Fibroblast of skin of right quadriceps (primary cell): ENCODE measurements around the gene XAGE1B.
"Not testable (repeated sequence)": the region's sequence is repeated elsewhere in the genome, so short reads cannot be mapped to it uniquely, and the experiment has no call there.

Experiments
- DNase-seq: peaks from one replicate; pipeline ENCODE4 v3.0.0-alpha.2; 2013

XAGE1B gene, protein sequence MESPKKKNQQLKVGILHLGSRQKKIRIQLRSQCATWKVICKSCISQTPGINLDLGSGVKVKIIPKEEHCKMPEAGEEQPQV

DNA sequence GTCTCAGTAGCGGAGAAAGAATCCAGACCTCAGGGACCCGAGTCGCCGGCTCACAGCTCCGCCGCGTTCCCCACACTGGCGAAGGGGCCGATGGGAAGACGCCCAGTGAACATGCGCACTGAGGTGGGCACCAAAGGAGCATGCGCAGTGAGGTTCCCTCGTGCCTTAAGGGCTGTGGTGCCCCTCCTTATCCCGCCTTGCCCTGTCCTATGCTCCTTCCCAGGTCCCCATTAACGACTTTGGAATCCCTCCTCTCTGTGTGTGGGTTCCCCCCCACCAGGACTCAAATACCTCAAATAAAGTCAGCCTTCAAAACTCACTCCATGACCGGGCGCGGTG, at the start of gene XAGE1B:
Gene XAGE1B (minus strand): TSS at position 77 of the 339 bp plus-strand sequence. CDS start 1,536 bp downstream, outside the sequence.
- not testable (repeated sequence) for DNase-seq

DNA sequence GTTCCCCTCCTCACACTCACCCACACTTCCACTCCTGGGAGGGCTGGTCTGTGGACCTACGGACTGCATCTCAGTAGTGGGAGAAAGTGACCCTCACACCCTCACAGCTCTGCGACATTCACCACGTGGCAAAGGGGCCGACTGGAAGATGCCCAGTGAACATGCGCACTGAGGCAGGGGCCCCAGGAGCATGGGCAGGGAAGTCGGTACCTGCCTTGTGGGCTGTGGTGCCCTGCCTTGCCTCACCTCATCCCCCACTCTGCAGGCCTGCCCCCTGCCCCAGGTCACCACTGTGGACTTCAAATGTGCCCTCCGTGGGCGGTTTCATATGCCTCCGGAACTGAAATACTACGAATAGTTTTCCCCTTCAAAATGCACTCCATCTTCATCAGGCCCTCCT, 46.2 kb upstream of the XAGE1B start:
- no peak for DNase-seq

DNA sequence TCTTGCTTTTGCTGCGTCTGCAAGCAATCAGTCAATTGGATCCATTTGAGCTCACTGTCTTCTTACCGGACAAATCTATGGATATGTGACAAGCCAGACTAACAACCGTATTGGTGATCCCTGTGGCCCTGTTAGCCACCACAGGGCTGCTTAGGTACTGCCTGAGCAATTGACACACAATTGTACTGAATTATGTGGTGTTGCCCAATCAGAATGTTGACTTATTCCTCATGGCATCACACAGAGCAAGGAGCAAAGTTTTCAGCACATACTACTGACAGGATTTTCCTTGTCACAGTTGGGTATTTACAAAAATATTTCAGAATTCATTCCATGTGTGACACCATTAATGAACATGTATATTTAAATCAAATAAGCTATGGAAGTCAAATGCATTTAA, 41.3 kb upstream of the XAGE1B start:
- no peak for DNase-seq

DNA sequence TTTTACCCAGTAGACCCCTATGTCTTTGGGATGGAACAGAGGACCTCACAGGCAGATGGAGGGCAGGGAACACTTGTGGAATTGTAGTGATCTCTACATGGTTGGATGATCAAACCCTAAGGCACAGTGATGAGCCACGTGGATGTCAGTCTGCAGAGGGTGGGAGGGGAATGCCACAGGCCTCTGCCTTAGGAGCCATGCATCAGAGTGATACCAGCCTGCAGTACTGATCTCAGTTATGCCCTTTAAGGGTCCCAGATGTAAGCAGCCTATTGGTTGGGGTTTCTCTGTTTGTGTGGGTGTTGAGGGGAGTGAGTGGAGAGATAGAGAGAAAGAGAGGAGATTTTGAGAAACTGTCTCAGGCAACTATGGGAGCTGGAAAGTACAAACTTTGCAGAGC, 39.9 kb upstream of the XAGE1B start:
- DNase-seq, result no peak

DNA sequence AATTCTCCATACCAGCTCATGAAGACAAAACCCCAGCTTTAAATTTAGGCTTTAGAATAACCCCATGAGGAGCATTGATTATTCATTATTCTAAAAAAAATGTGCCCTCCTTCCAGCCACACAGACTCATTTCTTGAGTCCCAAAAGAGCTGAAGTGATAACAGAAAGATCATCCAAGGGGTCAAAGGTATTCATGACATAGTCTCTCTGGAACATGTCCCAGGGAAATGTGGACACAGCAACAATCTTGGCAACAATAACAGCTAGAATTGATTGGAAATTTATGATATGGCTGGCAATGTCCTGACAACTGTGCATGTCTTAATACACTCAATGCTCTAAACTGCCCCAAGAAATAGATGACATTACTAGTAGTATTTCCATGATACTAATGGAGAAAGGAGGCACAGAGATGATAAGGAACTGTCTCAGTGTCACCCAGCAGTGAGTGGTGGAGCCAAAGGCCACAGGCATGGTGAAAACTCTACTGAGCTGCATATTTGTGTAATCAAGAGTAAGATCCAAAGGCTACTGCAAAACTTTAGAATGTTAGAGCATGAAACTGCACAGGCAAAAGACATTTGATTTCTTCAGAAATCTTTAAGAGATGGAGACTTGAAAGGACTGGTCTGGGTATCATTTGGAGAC, 37.3 kb upstream of the XAGE1B start:
- no peak for DNase-seq

DNA sequence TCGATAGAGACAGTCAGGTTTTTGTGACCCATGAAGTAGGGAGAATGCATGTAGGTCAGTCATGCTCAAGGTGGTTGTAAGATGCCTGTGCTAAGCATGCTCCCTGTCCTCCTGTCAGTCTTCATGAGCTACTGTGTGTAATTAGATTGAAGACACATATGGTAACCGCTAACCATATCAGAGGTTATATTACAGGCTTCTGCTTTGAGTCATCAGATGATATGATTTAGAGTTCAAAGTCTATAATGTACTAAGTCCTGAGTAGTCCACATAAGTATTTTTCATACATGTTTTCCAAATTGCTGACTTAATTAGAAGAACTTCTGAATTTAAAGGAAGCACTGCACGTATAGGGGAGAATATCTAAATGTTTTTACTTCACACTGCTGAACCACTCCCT, 31.9 kb upstream of the XAGE1B start:
- DNase-seq, result not testable (repeated sequence)

DNA sequence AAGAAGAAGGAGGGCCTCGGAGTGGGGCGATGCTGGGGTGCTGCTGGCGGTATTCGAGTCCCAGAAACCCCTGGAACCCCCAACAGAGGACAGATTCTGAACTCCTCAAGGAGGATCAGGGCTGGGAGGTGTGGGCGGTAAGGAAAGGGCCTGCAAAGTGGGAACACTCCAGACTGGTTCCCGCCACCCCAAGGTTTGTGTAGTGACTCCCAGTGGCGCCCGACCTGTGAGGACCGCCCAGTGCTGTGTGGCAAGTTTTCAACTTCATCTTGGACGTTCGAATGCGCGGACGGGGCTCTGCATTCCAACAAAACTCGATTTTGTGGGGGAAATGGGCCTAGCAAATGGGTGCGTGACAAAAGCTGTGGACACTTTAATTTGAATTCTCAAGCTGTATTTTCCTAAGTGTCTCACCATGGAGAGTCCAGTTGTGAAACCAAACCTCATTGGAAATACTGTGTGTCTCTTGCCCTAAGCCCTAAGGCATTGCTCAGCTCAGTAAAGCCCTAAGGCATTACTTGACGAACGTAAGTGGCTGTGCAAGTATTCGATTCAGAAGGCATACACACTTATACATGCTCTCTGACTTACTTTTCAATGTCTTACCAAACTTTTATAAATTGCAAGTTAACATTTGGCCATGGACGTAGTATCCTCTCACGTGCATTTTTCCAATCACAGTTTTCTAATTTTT, 27.4 kb upstream of the XAGE1B start:
- no peak for DNase-seq

DNA sequence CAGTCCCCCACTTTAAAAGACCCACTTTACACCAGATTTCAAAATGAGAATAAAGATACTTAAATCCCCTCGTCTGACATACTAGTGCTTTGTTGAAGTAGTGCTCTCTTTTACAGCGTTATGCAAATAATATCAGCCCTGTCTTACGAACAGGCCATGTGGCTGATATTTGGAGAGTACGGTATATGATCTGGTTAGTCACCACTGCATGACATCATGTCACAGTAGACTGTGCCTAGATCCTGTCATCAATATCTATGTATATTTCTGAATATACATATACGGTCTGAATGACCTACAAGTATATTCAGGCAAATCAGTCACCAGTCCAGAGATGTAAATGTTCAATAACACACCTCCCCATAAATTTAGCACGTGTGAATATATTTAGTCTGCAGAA, 25.4 kb upstream of the XAGE1B start:
- no peak for DNase-seq

DNA sequence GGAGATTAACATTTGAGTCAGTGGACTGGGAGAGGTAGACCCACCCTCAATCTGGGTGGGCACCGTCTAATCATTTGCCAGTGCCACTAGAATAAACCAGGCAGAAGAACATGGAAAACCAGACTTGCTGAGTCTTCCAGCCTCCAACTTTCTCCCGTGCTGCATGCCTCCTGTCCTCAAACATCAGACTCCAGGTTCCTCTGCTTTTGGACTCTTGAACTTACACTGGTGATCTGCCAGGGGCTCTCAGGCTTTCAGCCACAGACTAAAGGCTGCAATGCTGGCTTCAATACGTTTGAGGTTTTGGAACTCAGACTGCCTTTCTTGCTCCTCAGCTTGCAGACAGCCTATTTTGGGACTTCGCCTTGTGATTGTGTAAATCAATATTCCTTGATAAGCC, 24.2 kb upstream of the XAGE1B start:
- not testable (repeated sequence) for DNase-seq

DNA sequence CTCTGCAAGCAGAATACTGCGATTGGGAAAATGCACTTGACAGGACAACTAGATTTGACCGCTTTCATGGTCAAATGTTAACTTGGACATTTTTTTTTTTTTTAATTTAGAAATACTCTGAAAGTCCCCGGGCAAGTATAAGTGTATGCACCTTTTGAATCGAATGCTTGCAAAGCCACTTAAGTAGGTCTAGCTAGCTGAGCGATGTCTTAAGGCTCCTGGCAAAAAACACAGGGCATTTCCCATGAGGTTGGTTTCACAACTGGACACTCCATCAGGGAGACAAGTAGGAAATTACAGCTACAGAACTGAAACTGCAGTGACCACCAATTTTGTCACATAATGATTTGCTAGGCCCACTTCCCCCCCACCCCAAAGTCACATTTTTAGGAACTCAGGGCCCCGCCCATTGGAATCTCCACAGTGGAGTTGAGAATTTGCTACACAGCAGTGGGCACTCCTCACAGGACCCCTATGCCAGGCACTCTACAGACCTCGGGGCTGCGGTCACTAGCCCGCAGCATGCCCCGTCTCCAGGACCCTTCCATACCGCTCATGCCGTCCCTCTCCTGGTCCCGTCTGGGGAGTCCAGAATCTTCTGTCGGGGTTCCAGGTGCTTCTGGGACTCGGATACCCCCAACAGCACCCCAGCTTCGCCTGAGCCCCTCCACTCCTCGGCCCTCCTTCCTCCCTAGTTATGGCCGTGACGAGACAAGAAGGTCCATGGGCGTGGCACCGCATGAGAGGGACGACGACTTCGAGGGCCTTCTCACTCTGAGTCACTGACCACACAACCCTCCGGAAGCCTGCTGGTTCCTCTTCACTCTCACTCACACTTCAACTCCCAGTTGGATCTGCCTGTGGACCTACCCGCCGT, 515 bp downstream of the XAGE1B start:
- DNase-seq, result not testable (repeated sequence)

DNA sequence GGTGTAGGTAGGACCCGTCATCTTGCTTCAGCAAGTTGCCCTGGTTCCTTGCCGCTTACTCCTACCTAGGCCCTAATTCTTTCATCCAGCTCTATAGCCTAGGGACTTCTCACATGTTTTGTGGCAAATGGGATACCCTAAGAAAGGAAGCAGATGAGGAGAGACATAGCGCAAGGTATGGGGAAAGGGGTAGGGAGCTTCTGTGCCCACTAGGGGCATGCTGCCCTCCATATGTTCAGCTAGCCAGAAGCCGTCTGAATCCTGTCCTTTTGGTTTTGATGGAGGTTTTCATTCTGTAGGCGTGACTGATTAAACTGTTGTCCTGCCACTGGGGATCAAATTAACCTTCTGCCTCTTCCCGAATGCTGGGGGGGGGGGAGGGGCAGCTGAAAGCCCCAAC, 5.7 kb downstream of the XAGE1B start:
- DNase-seq, result not testable (repeated sequence)

DNA sequence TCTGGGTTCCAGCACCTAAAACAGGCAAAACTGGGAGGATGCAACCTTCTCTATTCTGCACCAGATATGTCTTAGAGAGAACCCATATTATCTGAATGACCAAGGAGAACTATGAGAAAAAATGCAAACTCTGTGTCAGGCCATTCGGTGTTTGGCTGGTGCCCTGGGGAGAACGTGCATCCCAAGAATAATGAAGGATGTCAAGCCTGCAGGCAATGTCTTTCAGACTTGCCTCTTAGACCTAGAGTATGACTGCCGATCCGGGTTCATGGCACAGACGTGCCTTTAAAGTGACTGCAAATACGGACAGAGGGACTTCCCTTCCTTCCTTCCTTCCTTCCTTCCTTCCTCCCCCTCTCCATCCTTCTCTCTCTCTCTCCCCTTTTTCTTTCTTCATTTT, 6.9 kb downstream of the XAGE1B start:
- no peak for DNase-seq

DNA sequence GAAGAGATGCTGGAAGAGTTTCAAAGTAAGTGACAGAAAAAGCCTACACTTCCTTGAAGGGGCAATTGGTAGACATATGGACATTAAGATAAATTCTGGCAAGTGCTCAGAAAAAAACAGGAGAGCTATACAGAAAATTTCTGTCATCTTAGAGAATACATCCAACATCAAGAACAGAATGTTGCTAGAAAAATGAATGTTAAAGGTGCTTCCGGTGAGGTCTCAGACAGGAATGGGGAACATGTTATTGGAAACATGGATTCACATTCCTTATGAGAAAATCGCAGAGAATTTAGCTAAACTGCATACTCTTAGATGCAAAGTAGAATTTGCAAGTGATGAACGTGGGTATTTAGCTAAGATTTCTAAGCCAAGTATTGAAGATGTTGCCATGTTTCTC, 9.5 kb downstream of the XAGE1B start:
- DNase-seq, result no peak

DNA sequence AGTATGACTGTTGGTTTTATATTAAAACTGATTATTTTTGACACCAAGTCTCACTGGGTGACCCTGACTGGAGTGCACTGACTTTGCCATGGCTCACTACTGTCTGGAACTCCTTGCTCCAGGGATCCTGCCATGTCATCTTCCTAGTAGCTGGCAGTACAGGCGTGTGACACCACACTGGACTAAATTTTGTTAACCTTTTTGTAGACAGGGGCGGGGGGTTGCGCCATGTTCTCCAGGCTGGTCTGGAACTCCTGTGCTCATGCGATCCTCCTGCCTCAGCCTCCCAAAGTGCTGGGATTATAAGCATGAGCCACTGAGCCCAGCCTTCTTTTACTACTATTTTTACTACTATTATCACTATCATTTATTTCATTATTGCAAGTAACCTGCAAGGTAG, 12.3 kb downstream of the XAGE1B start:
- DNase-seq, result no peak

DNA sequence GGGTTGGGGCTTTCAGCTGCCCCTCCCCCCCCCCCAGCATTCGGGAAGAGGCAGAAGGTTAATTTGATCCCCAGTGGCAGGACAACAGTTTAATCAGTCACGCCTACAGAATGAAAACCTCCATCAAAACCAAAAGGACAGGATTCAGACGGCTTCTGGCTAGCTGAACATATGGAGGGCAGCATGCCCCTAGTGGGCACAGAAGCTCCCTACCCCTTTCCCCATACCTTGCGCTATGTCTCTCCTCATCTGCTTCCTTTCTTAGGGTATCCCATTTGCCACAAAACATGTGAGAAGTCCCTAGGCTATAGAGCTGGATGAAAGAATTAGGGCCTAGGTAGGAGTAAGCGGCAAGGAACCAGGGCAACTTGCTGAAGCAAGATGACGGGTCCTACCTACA, 15.5 kb downstream of the XAGE1B start:
- not testable (repeated sequence) for DNase-seq

DNA sequence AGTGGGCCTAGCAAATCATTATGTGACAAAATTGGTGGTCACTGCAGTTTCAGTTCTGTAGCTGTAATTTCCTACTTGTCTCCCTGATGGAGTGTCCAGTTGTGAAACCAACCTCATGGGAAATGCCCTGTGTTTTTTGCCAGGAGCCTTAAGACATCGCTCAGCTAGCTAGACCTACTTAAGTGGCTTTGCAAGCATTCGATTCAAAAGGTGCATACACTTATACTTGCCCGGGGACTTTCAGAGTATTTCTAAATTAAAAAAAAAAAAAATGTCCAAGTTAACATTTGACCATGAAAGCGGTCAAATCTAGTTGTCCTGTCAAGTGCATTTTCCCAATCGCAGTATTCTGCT, 20.5 kb downstream of the XAGE1B start:
- not testable (repeated sequence) for DNase-seq

DNA sequence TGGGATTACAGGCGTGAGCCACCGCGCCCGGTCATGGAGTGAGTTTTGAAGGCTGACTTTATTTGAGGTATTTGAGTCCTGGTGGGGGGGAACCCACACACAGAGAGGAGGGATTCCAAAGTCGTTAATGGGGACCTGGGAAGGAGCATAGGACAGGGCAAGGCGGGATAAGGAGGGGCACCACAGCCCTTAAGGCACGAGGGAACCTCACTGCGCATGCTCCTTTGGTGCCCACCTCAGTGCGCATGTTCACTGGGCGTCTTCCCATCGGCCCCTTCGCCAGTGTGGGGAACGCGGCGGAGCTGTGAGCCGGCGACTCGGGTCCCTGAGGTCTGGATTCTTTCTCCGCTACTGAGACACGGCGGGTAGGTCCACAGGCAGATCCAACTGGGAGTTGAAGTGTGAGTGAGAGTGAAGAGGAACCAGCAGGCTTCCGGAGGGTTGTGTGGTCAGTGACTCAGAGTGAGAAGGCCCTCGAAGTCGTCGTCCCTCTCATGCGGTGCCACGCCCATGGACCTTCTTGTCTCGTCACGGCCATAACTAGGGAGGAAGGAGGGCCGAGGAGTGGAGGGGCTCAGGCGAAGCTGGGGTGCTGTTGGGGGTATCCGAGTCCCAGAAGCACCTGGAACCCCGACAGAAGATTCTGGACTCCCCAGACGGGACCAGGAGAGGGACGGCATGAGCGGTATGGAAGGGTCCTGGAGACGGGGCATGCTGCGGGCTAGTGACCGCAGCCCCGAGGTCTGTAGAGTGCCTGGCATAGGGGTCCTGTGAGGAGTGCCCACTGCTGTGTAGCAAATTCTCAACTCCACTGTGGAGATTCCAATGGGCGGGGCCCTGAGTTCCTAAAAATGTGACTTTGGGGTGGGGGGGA, 21.1 kb downstream of the XAGE1B start, which contains the start of gene XAGE1A:
Gene XAGE1A (plus strand): TSS at position 264 of the 874 bp plus-strand sequence. CDS start 1,554 bp downstream, outside the sequence.
- DNase-seq, result not testable (repeated sequence)

DNA sequence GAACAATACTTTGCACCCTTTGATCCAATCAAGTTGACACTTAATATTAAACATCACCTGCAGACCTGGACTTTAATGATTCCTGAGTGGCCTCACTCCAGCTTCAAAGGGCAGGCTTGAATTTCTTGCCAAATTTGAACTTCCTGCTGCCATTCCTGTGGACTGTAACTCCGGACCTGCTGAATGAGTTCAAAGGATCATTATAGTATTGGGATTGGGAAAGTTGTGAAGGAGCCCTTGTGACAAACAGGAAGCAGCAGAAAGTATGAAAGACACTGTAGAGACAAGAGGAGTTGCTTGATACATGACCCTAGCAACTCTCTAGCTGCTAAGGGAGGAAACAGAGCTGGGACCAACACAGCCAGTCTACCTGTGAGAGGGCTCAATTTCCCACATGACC, 45.6 kb downstream of the XAGE1B start:
- DNase-seq, result not testable (repeated sequence)
